GM23338 (cell line): ENCODE data around the gene EIF3F. TPM values are rescaled to one million over a fixed set of nuclear protein-coding genes. Genes with fewer than 3 reads are reported as not detected.
A peak's percentile ranks its signal among the peaks of the same experiment; 100 is the strongest.

Experiments
- ATAC-seq: fragments of 200-7000 bp; cut with Tn5 transposase; 3 replicates; pipeline ENCODE4 v1.9.1; 2020
- DNase-seq: peaks from one replicate; pipeline ENCODE4 v3.0.0-alpha.2; 2015; ENCODE audit warnings: low spot score
- H2AFZ ChIP-seq: fragments of 200-600 bp; sonication (generic); 2 replicates; pipeline ENCODE4 v1.8.0; 2016; ENCODE audit warnings: antibody characterized with exemption, mild to moderate bottlenecking, moderate library complexity
- H3F3A ChIP-seq: fragments of 200-600 bp; sonication (generic); replicated peaks from 2 replicates; pipeline ENCODE4 v1.8.0; 2017; ENCODE audit warnings: antibody characterized with exemption, mixed run types, low read depth
- H3K27ac ChIP-seq: fragments of 200-600 bp; sonication (generic); 2 replicates; pipeline ENCODE4 v1.6.1; 2016; ENCODE audit warnings: low read depth
- H3K27me3 ChIP-seq: fragments of 200-600 bp; sonication (generic); 2 replicates; pipeline ENCODE4 v1.8.0; 2016; ENCODE audit warnings: mild to moderate bottlenecking, mixed run types, moderate library complexity; ENCODE audit not compliant: insufficient read depth
- H3K36me3 ChIP-seq: fragments of 200-600 bp; sonication (generic); 2 replicates; pipeline ENCODE4 v1.8.0; 2016; ENCODE audit warnings: mild to moderate bottlenecking; ENCODE audit not compliant: insufficient read depth
- H3K4me1 ChIP-seq: fragments of 200-600 bp; sonication (generic); 2 replicates; pipeline ENCODE4 v1.8.0; 2016; ENCODE audit warnings: mild to moderate bottlenecking, moderate library complexity; ENCODE audit not compliant: insufficient read depth
- H3K4me2 ChIP-seq: fragments of 200-600 bp; sonication (generic); 2 replicates; pipeline ENCODE4 v1.7.1; 2017; ENCODE audit warnings: mixed run types
- H3K4me3 ChIP-seq: fragments of 200-600 bp; sonication (generic); 2 replicates; pipeline ENCODE4 v1.6.1; 2016; ENCODE audit warnings: mixed run types
- H3K79me2 ChIP-seq: fragments of 200-600 bp; sonication (generic); replicated peaks from 2 replicates; pipeline ENCODE4 v1.8.0; 2017; ENCODE audit warnings: mild to moderate bottlenecking; ENCODE audit not compliant: insufficient read depth
- H3K9me2 ChIP-seq: fragments of 200-600 bp; sonication (generic); 2 replicates; pipeline ENCODE4 v1.8.0; 2017; ENCODE audit not compliant: insufficient read depth
- H4K20me1 ChIP-seq: fragments of 200-600 bp; sonication (generic); replicated peaks from 2 replicates; pipeline ENCODE4 v1.8.0; 2017; ENCODE audit warnings: mild to moderate bottlenecking; ENCODE audit not compliant: insufficient read depth
- H3K27ac Mint-ChIP-seq: 2 replicates; pipeline ENCODE4 v1.8.0; 2020; ENCODE audit warnings: inconsistent platforms, mild to moderate bottlenecking, moderate library complexity, mixed read lengths
- H3K27me3 Mint-ChIP-seq: 3 replicates; pipeline ENCODE4 v1.8.0; 2022; ENCODE audit warnings: low read depth, mild to moderate bottlenecking, moderate library complexity, mixed read lengths, inconsistent platforms; ENCODE audit not compliant: insufficient read depth, poor library complexity
- H3K36me3 Mint-ChIP-seq: 3 replicates; pipeline ENCODE4 v1.8.0; 2021; ENCODE audit warnings: low read depth, mild to moderate bottlenecking, inconsistent platforms, moderate library complexity, mixed read lengths
- H3K4me1 Mint-ChIP-seq: 3 replicates; pipeline ENCODE4 v1.8.0; 2020; ENCODE audit warnings: mild to moderate bottlenecking, inconsistent platforms, mixed read lengths
- H3K4me3 Mint-ChIP-seq: 3 replicates; pipeline ENCODE4 v1.8.0; 2021; ENCODE audit warnings: moderate library complexity, mild to moderate bottlenecking, inconsistent platforms, mixed read lengths
- H3K9me3 Mint-ChIP-seq: 3 replicates; pipeline ENCODE4 v1.8.0; 2020; ENCODE audit warnings: moderate library complexity, mild to moderate bottlenecking, inconsistent platforms, mixed read lengths
- CREB1 ChIP-seq: fragments of 250-450 bp; sonication (Bioruptor Pico); IDR thresholded peaks from 2 replicates; pipeline ENCODE4 v1.5.0; 2020; ENCODE audit warnings: low read depth, mild to moderate bottlenecking, moderate library complexity
- EZH2 ChIP-seq: fragments of 200-600 bp; sonication (generic); IDR thresholded peaks from one replicate; pipeline ENCODE4 v1.8.0; 2017; ENCODE audit warnings: antibody characterized with exemption, mild to moderate bottlenecking, low read depth; ENCODE audit not compliant: unreplicated experiment
- EZH2phosphoT487 ChIP-seq: fragments of 200-600 bp; sonication (generic); IDR thresholded peaks from one replicate; pipeline ENCODE4 v1.8.1; 2018; ENCODE audit warnings: antibody characterized with exemption; ENCODE audit not compliant: unreplicated experiment
- JUNB ChIP-seq: IDR thresholded peaks from one replicate; pipeline ENCODE4 v1.6.1; 2016; ENCODE audit warnings: antibody characterized with exemption; ENCODE audit not compliant: unreplicated experiment
- NANOG ChIP-seq: IDR thresholded peaks from 2 replicates; pipeline ENCODE4 v1.6.1; 2016; ENCODE audit warnings: antibody characterized with exemption, borderline replicate concordance
- POLR2AphosphoS5 ChIP-seq: IDR thresholded peaks from 2 replicates; pipeline ENCODE4 v1.6.1; 2016; ENCODE audit warnings: antibody characterized with exemption, low read depth
- STAT1 ChIP-seq: IDR thresholded peaks from one replicate; pipeline ENCODE4 v1.6.1; 2016; ENCODE audit warnings: antibody characterized with exemption; ENCODE audit not compliant: unreplicated experiment
- ZNF114 ChIP-seq: fragments of 250-450 bp; sonication (Bioruptor Pico); IDR thresholded peaks from 2 replicates; pipeline ENCODE4 v1.5.0; 2020; ENCODE audit warnings: mild to moderate bottlenecking, moderate library complexity
- ZNF331 ChIP-seq: fragments of 250-450 bp; sonication (Bioruptor Pico); IDR thresholded peaks from 2 replicates; pipeline ENCODE4 v1.5.0; 2020; ENCODE audit warnings: low read depth, mild to moderate bottlenecking, moderate library complexity
- polyA plus RNA-seq: library from polyadenylated mRNA; unstranded; fragments of >200 nt; fragmentation: Nextera tagmentation; extraction: Ambion mirVana; gene quantifications from 2 replicates; pipeline ENCODE4 v1.2.1, GENCODE V29; 2016
- total RNA-seq: library from RNA; depleted of rRNA; stranded (reverse); fragments of >200 nt; shearing (Covaris generic); gene quantifications from 2 replicates; pipeline ENCODE4 v1.2.3, GENCODE V29; 2014
- TF ChIP-seq, protein P1 (sequence below): IDR thresholded peaks from 2 replicates; pipeline ENCODE4 v1.6.1; 2016; ENCODE audit warnings: antibody characterized with exemption
- TF ChIP-seq, protein P2 (sequence below), 2 experiments: fragments of 200-600 bp in 1 of 2; sonication (generic) in 1 of 2; conservative IDR thresholded peaks; 2 replicates each; pipeline versions ENCODE4 v1.5.1 to v1.6.1; 2016 to 2017; ENCODE audit warnings: antibody characterized with exemption in 2 of 2, low read depth in 2 of 2, mild to moderate bottlenecking in 2 of 2, moderate library complexity in 1 of 2
- TF ChIP-seq, protein P3 (sequence below): IDR thresholded peaks from one replicate; pipeline ENCODE4 v1.6.1; 2018; ENCODE audit warnings: antibody characterized with exemption; ENCODE audit not compliant: unreplicated experiment
- TF ChIP-seq, protein P4 (sequence below): fragments of 250-450 bp; sonication (Bioruptor Pico); IDR thresholded peaks from 2 replicates; pipeline ENCODE4 v1.5.0; 2020; ENCODE audit warnings: mild to moderate bottlenecking, moderate library complexity

Gene EIF3F
- total and polyA plus RNA-seq, 2 experiments from 2014 or later: 237 to 555 TPM

DNA sequence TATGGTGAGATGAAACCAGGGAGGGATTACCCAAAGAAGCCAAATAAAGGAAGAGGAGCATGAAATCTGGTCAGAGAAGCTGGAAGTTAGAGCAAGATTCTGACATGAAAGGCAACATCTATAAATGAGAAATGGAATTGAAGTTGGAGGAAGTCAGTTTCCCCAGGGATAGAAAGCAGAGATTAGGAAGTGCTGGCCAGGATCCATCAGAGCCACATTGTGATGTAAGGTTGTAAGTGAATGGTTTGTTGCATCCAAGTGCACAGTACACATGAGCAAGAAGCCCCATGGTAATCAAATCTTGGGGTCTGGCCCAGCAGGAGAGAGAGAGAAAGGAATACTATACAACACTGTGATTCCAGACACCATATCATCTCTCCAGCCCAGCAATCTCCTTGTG, 15.3 kb upstream of the EIF3F start:
- no peaks in the 10 kb centered on the region for H3K36me3 ChIP-seq
- H3K27ac Mint-ChIP-seq: no peak overlapping the region
- H4K20me1 ChIP-seq: no peaks in the 10 kb centered on the region
- DNase-seq: no peak
- no peak overlapping the region for H3K4me2 ChIP-seq
- peaks cover 3% of the 10 kb centered on the region; the same call in 1 of the 2 replicates for H3K9me2 ChIP-seq
- H3K27me3 ChIP-seq: no peaks in the 10 kb centered on the region
- H2AFZ ChIP-seq: no peak overlapping the region
- H3K4me3 ChIP-seq: no peak overlapping the region
- peaks cover 17% of the 10 kb centered on the region for H3K79me2 ChIP-seq
- H3K4me1 Mint-ChIP-seq: peaks cover 44% of the 10 kb centered on the region
- H3F3A ChIP-seq: 0 out of 2 replicates have a peak, but pooled peaks cover 3% of the 10 kb centered on the region
- TF ChIP-seq, protein P1, sequence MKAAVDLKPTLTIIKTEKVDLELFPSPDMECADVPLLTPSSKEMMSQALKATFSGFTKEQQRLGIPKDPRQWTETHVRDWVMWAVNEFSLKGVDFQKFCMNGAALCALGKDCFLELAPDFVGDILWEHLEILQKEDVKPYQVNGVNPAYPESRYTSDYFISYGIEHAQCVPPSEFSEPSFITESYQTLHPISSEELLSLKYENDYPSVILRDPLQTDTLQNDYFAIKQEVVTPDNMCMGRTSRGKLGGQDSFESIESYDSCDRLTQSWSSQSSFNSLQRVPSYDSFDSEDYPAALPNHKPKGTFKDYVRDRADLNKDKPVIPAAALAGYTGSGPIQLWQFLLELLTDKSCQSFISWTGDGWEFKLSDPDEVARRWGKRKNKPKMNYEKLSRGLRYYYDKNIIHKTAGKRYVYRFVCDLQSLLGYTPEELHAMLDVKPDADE: no peak
- no peak for TF ChIP-seq ZNF114
- no peak for TF ChIP-seq ZNF331
- TF ChIP-seq, protein P2, sequence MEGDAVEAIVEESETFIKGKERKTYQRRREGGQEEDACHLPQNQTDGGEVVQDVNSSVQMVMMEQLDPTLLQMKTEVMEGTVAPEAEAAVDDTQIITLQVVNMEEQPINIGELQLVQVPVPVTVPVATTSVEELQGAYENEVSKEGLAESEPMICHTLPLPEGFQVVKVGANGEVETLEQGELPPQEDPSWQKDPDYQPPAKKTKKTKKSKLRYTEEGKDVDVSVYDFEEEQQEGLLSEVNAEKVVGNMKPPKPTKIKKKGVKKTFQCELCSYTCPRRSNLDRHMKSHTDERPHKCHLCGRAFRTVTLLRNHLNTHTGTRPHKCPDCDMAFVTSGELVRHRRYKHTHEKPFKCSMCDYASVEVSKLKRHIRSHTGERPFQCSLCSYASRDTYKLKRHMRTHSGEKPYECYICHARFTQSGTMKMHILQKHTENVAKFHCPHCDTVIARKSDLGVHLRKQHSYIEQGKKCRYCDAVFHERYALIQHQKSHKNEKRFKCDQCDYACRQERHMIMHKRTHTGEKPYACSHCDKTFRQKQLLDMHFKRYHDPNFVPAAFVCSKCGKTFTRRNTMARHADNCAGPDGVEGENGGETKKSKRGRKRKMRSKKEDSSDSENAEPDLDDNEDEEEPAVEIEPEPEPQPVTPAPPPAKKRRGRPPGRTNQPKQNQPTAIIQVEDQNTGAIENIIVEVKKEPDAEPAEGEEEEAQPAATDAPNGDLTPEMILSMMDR (conservative IDR thresholded peaks at IDR 0.05; ENCODE audit: low read depth in 2 of 2): no peak
- TF ChIP-seq, protein P3, sequence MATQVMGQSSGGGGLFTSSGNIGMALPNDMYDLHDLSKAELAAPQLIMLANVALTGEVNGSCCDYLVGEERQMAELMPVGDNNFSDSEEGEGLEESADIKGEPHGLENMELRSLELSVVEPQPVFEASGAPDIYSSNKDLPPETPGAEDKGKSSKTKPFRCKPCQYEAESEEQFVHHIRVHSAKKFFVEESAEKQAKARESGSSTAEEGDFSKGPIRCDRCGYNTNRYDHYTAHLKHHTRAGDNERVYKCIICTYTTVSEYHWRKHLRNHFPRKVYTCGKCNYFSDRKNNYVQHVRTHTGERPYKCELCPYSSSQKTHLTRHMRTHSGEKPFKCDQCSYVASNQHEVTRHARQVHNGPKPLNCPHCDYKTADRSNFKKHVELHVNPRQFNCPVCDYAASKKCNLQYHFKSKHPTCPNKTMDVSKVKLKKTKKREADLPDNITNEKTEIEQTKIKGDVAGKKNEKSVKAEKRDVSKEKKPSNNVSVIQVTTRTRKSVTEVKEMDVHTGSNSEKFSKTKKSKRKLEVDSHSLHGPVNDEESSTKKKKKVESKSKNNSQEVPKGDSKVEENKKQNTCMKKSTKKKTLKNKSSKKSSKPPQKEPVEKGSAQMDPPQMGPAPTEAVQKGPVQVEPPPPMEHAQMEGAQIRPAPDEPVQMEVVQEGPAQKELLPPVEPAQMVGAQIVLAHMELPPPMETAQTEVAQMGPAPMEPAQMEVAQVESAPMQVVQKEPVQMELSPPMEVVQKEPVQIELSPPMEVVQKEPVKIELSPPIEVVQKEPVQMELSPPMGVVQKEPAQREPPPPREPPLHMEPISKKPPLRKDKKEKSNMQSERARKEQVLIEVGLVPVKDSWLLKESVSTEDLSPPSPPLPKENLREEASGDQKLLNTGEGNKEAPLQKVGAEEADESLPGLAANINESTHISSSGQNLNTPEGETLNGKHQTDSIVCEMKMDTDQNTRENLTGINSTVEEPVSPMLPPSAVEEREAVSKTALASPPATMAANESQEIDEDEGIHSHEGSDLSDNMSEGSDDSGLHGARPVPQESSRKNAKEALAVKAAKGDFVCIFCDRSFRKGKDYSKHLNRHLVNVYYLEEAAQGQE: no peak
- no peak for TF ChIP-seq EZH2
- TF ChIP-seq STAT1: no peak
- no peak for TF ChIP-seq POLR2AphosphoS5
- TF ChIP-seq EZH2phosphoT487: no peak
- TF ChIP-seq, protein P4, sequence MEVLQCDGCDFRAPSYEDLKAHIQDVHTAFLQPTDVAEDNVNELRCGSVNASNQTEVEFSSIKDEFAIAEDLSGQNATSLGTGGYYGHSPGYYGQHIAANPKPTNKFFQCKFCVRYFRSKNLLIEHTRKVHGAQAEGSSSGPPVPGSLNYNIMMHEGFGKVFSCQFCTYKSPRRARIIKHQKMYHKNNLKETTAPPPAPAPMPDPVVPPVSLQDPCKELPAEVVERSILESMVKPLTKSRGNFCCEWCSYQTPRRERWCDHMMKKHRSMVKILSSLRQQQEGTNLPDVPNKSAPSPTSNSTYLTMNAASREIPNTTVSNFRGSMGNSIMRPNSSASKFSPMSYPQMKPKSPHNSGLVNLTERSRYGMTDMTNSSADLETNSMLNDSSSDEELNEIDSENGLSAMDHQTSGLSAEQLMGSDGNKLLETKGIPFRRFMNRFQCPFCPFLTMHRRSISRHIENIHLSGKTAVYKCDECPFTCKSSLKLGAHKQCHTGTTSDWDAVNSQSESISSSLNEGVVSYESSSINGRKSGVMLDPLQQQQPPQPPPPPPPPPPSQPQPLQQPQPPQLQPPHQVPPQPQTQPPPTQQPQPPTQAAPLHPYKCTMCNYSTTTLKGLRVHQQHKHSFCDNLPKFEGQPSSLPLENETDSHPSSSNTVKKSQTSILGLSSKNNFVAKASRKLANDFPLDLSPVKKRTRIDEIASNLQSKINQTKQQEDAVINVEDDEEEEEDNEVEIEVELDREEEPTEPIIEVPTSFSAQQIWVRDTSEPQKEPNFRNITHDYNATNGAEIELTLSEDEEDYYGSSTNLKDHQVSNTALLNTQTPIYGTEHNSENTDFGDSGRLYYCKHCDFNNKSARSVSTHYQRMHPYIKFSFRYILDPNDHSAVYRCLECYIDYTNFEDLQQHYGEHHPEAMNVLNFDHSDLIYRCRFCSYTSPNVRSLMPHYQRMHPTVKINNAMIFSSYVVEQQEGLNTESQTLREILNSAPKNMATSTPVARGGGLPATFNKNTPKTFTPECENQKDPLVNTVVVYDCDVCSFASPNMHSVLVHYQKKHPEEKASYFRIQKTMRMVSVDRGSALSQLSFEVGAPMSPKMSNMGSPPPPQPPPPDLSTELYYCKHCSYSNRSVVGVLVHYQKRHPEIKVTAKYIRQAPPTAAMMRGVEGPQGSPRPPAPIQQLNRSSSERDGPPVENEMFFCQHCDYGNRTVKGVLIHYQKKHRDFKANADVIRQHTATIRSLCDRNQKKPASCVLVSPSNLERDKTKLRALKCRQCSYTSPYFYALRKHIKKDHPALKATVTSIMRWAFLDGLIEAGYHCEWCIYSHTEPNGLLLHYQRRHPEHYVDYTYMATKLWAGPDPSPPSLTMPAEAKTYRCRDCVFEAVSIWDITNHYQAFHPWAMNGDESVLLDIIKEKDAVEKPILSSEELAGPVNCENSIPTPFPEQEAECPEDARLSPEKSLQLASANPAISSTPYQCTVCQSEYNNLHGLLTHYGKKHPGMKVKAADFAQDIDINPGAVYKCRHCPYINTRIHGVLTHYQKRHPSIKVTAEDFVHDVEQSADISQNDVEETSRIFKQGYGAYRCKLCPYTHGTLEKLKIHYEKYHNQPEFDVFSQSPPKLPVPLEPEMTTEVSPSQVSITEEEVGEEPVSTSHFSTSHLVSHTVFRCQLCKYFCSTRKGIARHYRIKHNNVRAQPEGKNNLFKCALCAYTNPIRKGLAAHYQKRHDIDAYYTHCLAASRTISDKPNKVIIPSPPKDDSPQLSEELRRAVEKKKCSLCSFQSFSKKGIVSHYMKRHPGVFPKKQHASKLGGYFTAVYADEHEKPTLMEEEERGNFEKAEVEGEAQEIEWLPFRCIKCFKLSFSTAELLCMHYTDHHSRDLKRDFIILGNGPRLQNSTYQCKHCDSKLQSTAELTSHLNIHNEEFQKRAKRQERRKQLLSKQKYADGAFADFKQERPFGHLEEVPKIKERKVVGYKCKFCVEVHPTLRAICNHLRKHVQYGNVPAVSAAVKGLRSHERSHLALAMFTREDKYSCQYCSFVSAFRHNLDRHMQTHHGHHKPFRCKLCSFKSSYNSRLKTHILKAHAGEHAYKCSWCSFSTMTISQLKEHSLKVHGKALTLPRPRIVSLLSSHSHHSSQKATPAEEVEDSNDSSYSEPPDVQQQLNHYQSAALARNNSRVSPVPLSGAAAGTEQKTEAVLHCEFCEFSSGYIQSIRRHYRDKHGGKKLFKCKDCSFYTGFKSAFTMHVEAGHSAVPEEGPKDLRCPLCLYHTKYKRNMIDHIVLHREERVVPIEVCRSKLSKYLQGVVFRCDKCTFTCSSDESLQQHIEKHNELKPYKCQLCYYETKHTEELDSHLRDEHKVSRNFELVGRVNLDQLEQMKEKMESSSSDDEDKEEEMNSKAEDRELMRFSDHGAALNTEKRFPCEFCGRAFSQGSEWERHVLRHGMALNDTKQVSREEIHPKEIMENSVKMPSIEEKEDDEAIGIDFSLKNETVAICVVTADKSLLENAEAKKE (CRISPR knock-in tag): no peak
- TF ChIP-seq NANOG: no peak
- TF ChIP-seq CREB1: no peak
- no peak for TF ChIP-seq JUNB
- peaks cover under 1% of the 10 kb centered on the region for H3K27me3 Mint-ChIP-seq
- H3K36me3 Mint-ChIP-seq: peaks cover 4% of the 10 kb centered on the region; the same call in 1 of the 3 replicates
- H3K4me1 ChIP-seq: peaks cover 38% of the 10 kb centered on the region
- peak overlapping the region; percentile 92 for H3K27ac ChIP-seq
- no peaks in the 10 kb centered on the region for H3K9me3 Mint-ChIP-seq
- no peak overlapping the region for H3K4me3 Mint-ChIP-seq
- no peak for ATAC-seq
